CD14-positive monocyte (primary cell): ENCODE results near the gene MKRN3. TPM values are rescaled to one million over a fixed set of nuclear protein-coding genes. Genes with fewer than 3 reads are reported as not detected.

Experiments
- DNase-seq, 3 donors: peaks; one replicate each; pipeline ENCODE4 v3.0.0-alpha.2; 2011 to 2022
- H2AFZ ChIP-seq: 2 replicates; pipeline ENCODE4 v1.6.0; 2012; ENCODE audit warnings: mild to moderate bottlenecking, low read depth, low read length, inconsistent platforms; ENCODE audit not compliant: insufficient read depth, poor library complexity, severe bottlenecking
- H3K27ac ChIP-seq, 2 donors: 1 replicate in 1 of 2; 2 replicates in 1 of 2; pipeline ENCODE4 v1.5.1; 2012 to 2013; ENCODE audit warnings: low read length in 2 of 2, control low read depth in 1 of 2, inconsistent platforms in 1 of 2, low read depth in 1 of 2, mild to moderate bottlenecking in 1 of 2
- H3K27me3 ChIP-seq, 2 donors: one replicate each; pipeline versions ENCODE4 v1.6.0 to v1.6.1; 2011 to 2013; ENCODE audit warnings: low read length in 2 of 2; ENCODE audit not compliant: control insufficient read depth in 2 of 2, insufficient read depth in 2 of 2
- H3K36me3 ChIP-seq, 2 donors: replicated peaks in 1 of 2; 1 replicate in 1 of 2; 2 replicates in 1 of 2; pipeline versions ENCODE4 v1.5.1 to v1.6.1; 2012 to 2013; ENCODE audit warnings: low read length in 2 of 2, control low read depth in 1 of 2, inconsistent platforms in 1 of 2, mild to moderate bottlenecking in 1 of 2; ENCODE audit not compliant: insufficient read depth in 2 of 2, control insufficient read depth in 1 of 2
- H3K4me1 ChIP-seq, 2 donors: 1 replicate in 1 of 2; 2 replicates in 1 of 2; pipeline versions ENCODE4 v1.5.1 to v1.6.1; 2012 to 2013; ENCODE audit warnings: low read length in 2 of 2, control low read depth in 1 of 2, inconsistent platforms in 1 of 2, mild to moderate bottlenecking in 1 of 2, moderate library complexity in 1 of 2; ENCODE audit not compliant: insufficient read depth in 2 of 2, control insufficient read depth in 1 of 2
- H3K4me2 ChIP-seq: replicated peaks from 2 replicates; pipeline ENCODE3; 2012; ENCODE audit warnings: low read length, moderate library complexity, mild to moderate bottlenecking; ENCODE audit not compliant: poor library complexity, severe bottlenecking; ENCODE audit errors: extremely low read depth
- H3K4me3 ChIP-seq, 3 experiments: fragments of 200-600 bp in 1 of 3; sonication (generic) in 1 of 3; replicated peaks in 1 of 3; 1 replicate in 2 of 3; 2 replicates in 1 of 3; pipeline ENCODE4 v1.5.1; 2011 to 2013; ENCODE audit warnings: low read length in 3 of 3, mild to moderate bottlenecking in 3 of 3, control low read depth in 2 of 3, low read depth in 2 of 3, inconsistent platforms in 1 of 3, moderate library complexity in 1 of 3
- H3K79me2 ChIP-seq: 2 replicates; pipeline ENCODE4 v1.6.0; 2012; ENCODE audit warnings: mild to moderate bottlenecking, control low read depth, inconsistent platforms, low read length, moderate library complexity; ENCODE audit not compliant: insufficient read depth
- H3K9ac ChIP-seq: 2 replicates; pipeline ENCODE4 v1.6.0; 2017; ENCODE audit warnings: low read length, mild to moderate bottlenecking; ENCODE audit not compliant: insufficient read depth, poor library complexity, severe bottlenecking
- H3K9me3 ChIP-seq, 2 donors: replicated peaks in 1 of 2; 1 replicate in 1 of 2; 2 replicates in 1 of 2; pipeline versions ENCODE4 v1.5.1 to v1.6.1; 2012 to 2013; ENCODE audit warnings: low read length in 2 of 2, control low read depth in 1 of 2; ENCODE audit not compliant: control insufficient read depth in 1 of 2, insufficient read depth in 1 of 2
- H4K20me1 ChIP-seq: 2 replicates; pipeline ENCODE4 v1.6.0; 2012; ENCODE audit warnings: mild to moderate bottlenecking, low read length, control low read depth, moderate library complexity; ENCODE audit not compliant: insufficient read depth
- H3K27ac Mint-ChIP-seq, 7 donors: one replicate each; pipeline ENCODE4 v1.8.0; 2020; ENCODE audit warnings: mild to moderate bottlenecking in 7 of 7, mixed read lengths in 7 of 7, moderate library complexity in 6 of 7, inconsistent platforms in 2 of 7
- H3K27me3 Mint-ChIP-seq, 3 donors: one replicate each; pipeline ENCODE4 v1.8.0; 2021 to 2022; ENCODE audit warnings: low read depth in 3 of 3, mild to moderate bottlenecking in 3 of 3, mixed read lengths in 3 of 3, moderate library complexity in 3 of 3, inconsistent platforms in 1 of 3
- H3K36me3 Mint-ChIP-seq, 2 donors: one replicate each; pipeline ENCODE4 v1.8.0; 2020; ENCODE audit warnings: mixed read lengths in 2 of 2, inconsistent platforms in 1 of 2, mild to moderate bottlenecking in 1 of 2
- H3K4me1 Mint-ChIP-seq: one replicate; pipeline ENCODE4 v1.8.0; 2020; ENCODE audit warnings: mild to moderate bottlenecking, mixed read lengths
- H3K4me3 Mint-ChIP-seq, 2 donors: one replicate each; pipeline ENCODE4 v1.8.0; 2020; ENCODE audit warnings: mild to moderate bottlenecking in 2 of 2, mixed read lengths in 2 of 2, moderate library complexity in 1 of 2
- H3K9me3 Mint-ChIP-seq, 7 donors: one replicate each; pipeline ENCODE4 v1.8.0; 2020 to 2022; ENCODE audit warnings: mixed read lengths in 7 of 7, mild to moderate bottlenecking in 6 of 7, moderate library complexity in 6 of 7, inconsistent platforms in 2 of 7
- CTCF ChIP-seq: fragments of 200-600 bp; IDR thresholded peaks from one replicate; pipeline ENCODE4 v1.8.0; 2022; ENCODE audit warnings: antibody characterized with exemption, mild to moderate bottlenecking
- WGBS: methylation state at CpG from one replicate; pipeline ENCODE4 v1.1.5; 2013; ENCODE audit warnings: missing lambda C conversion rate; ENCODE audit not compliant: insufficient coverage; 5-methylcytosine and 5-hydroxymethylcytosine counted together
- intact Hi-C, 2 donors: fragments of 100-400 bp; cut with micrococcal nuclease; formaldehyde crosslinking; loops; one replicate each; pipeline versions ENCODE4 v1.15.0 to v1.15.1; 2023
- polyA plus RNA-seq, 3 donors: library from polyadenylated mRNA; depleted of rRNA in 1 of 3; unstranded in 2 of 3; stranded (reverse) in 1 of 3; fragments of 300-500 nt in 2 of 3; fragments of >200 nt in 1 of 3; fragmentation: Illumina TruSeq in 2 of 3; gene quantifications; 1 replicate in 2 of 3; 2 replicates in 1 of 3; pipeline ENCODE4 v1.2.3, GENCODE V29; 2012 to 2021

Gene MKRN3
- polyA plus RNA-seq, 3 donors = 0.33 TPM; not detected in 2

DNA sequence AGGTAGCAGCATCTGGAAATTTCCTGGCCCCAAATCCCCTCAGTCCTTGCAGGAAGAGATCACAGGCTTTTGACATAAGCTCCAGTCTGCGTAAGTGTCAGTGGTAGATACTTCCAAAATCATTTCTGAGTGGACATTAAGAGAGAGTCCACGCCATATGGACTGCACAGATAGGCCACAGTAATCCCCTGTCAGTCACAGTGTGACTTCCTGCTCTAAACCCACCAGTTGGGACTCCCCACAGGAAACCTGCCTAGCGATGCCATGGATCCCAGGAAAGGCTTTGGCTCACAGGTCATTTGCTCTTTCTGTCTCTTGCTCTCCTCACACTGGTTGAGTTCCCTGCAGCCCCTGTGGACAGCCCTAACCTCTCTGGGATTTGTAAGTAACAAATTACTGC, 28.8 kb upstream of the MKRN3 start:
- Mint-ChIP-seq H3K4me1 (no peaks in the 10 kb centered on the region), H3K27ac (no peak overlapping the region), H3K36me3 (no peaks in the 10 kb centered on the region), H3K4me3 (no peak overlapping the region), H3K9me3 (peaks cover 0 to 18% (median 7%) of the 10 kb centered on the region in 7 donors), H3K27me3 (peaks cover 0 to 2% (median 0%) of the 10 kb centered on the region in 3 donors)
- Histone ChIP-seq H3K4me2 (no peak overlapping the region), H3K27ac (no peak overlapping the region), H3K9me3 (peaks cover 5 to 15% of the 10 kb centered on the region in 2 donors), H3K4me3 (no peak overlapping the region), H3K79me2 (no peaks in the 10 kb centered on the region), H3K36me3 (no peaks in the 10 kb centered on the region), H3K9ac (no peak overlapping the region), H3K27me3 (no peaks in the 10 kb centered on the region), H4K20me1 (no peaks in the 10 kb centered on the region), H3K4me1 (no peaks in the 10 kb centered on the region), H2AFZ (no peak overlapping the region)
- no peak for DNase-seq
- intact Hi-C loops = no loop called here
- 60% methylated on average over 3 of the region's 3 CpGs for WGBS
- TF ChIP-seq CTCF = no peak

DNA sequence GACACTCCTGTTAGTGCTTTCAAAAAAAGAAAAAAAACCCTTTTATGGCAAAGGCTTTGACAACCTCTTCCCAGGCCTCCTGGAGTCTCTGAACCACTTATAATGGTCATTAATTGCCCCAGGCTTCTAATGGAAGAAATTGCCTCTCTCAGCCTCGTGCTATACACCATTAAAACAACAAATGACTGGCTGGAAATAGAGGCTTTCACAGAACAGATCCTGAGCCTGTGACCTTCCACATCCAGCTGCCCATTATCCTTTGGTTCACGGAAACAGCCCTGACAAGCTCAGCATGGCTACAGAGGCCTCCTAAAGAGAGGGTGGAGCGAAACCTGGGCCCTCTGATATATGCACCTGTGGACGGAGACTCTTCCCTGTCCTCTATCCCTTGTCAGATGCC, 26.8 kb upstream of the MKRN3 start:
- no peaks in the 10 kb centered on the region for H3K4me1 Mint-ChIP-seq
- 78% methylated on average over 1 of the region's 4 CpGs for WGBS
- peak overlapping the region in 1 of 7 donors; percentile 16 for H3K27ac Mint-ChIP-seq
- Histone ChIP-seq H3K4me2 (no peak overlapping the region), H3K4me3 (no peak overlapping the region), H2AFZ (no peak overlapping the region), H3K27me3 (no peaks in the 10 kb centered on the region), H4K20me1 (no peaks in the 10 kb centered on the region), H3K9me3 (peaks cover 5 to 15% of the 10 kb centered on the region in 2 donors), H3K36me3 (no peaks in the 10 kb centered on the region), H3K9ac (no peak overlapping the region), H3K79me2 (no peaks in the 10 kb centered on the region), H3K27ac (no peak overlapping the region), H3K4me1 (no peaks in the 10 kb centered on the region)
- peaks cover 0 to 2% (median 0%) of the 10 kb centered on the region in 3 donors for H3K27me3 Mint-ChIP-seq
- intact Hi-C loops = no loop called here
- H3K4me3 Mint-ChIP-seq = no peak overlapping the region
- TF ChIP-seq CTCF = no peak
- H3K36me3 Mint-ChIP-seq = no peaks in the 10 kb centered on the region
- no peak for DNase-seq
- H3K9me3 Mint-ChIP-seq = peaks cover 0 to 16% (median 7%) of the 10 kb centered on the region in 7 donors
